Mucosa of rectum (tissue), 2 donors: ENCODE results near the gene CLDN9.

ENCODE experiments used
- H3K27ac ChIP-seq, 2 donors: one replicate each; pipeline ENCODE4 v1.7.0; 2013; ENCODE audit warnings: inconsistent platforms in 2 of 2, low read depth in 2 of 2, low read length in 2 of 2
- H3K27me3 ChIP-seq, 2 donors: one replicate each; pipeline ENCODE4 v1.7.0; 2013; ENCODE audit warnings: low read length in 2 of 2; ENCODE audit not compliant: control insufficient read depth in 2 of 2, insufficient read depth in 2 of 2
- H3K36me3 ChIP-seq, 2 donors: one replicate each; pipeline ENCODE4 v1.7.0; 2013; ENCODE audit warnings: low read length in 2 of 2; ENCODE audit not compliant: control insufficient read depth in 2 of 2, insufficient read depth in 2 of 2
- H3K4me1 ChIP-seq, 2 donors: one replicate each; pipeline ENCODE4 v1.7.0; 2013; ENCODE audit warnings: low read length in 2 of 2, mild to moderate bottlenecking in 1 of 2; ENCODE audit not compliant: control insufficient read depth in 2 of 2, insufficient read depth in 2 of 2
- H3K4me3 ChIP-seq, 2 donors: one replicate each; pipeline ENCODE4 v1.7.0; 2013; ENCODE audit warnings: low read length in 2 of 2
- H3K9ac ChIP-seq, 2 donors: one replicate each; pipeline ENCODE4 v1.7.0; 2013; ENCODE audit warnings: low read length in 2 of 2, low read depth in 1 of 2, mild to moderate bottlenecking in 1 of 2
- H3K9me3 ChIP-seq, 2 donors: one replicate each; pipeline ENCODE4 v1.7.0; 2013; ENCODE audit warnings: low read length in 2 of 2; ENCODE audit not compliant: control insufficient read depth in 2 of 2
- donor health status: healthy.
- donor health status: Normal muscosa, but diverticular disease.

Gene CLDN9, protein sequence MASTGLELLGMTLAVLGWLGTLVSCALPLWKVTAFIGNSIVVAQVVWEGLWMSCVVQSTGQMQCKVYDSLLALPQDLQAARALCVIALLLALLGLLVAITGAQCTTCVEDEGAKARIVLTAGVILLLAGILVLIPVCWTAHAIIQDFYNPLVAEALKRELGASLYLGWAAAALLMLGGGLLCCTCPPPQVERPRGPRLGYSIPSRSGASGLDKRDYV

DNA sequence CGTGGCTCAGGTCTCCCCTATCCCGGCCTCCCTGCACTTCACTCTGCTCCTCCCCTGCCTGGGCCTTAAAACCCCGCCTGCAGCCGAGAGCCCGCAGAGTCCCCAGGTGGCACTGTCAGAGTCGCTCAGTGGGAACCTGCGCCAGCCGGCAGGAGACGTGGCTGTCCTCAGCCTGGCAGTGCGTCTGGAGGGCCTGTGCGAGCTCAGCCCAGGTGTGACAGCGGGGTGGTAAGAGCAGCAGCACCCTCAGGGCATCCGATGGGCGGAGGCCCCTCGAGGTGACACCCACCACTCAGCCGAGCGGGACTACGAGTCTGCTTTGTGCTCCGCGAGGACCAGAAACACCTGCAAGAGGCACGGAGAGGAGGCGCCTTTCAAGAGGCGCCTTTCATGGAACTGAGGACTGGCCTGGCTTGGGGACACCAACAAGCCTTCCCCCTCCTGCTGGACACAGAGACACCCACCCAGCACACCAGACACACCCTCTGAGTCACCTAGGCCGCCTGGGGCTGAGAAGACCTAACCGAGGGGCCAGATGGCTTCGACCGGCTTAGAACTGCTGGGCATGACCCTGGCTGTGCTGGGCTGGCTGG is at the start of gene CLDN9:
TSS of gene CLDN9 (plus strand) at position 96 of the 593 bp plus-strand sequence. CDS start at position 536, 440 bp downstream.
- Histone ChIP-seq H3K27me3 (peaks cover 0 to 11% of the 10 kb centered on the region in 2 donors), H3K4me3 (peak within 1 kb of the TSS; percentile 13 to 35)

DNA sequence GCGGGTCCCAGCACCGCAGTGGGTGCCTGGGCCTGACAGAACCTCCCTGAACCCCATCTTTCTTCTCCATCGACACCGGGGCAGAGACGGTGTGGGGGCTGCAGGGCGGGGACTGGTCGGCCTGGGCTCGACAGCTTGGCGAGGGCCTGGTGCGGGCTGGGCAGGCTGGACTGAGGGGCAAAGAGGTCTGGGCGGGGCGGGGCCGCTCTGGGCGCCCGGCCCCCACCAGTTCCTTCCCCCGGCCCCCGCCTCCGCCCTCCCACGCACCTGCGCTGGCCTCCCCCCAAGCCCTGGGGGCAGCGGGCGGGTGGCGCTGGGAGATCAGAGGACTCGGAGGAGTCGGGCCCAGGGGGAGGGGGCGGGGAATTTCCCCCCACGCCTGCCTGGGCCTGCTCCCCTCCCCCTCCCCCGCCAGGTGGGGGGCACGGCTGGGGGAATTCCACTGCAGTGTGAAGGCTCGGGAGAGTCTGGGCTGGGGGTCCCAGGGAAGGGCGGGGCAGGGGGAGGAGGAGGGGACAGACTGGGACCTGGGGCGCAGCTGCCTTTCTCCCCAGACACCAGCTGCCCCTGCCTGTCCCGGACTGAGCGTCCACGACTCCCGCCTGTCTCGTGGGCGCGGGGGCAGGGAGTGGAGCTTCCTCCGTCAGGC is 49.5 kb upstream of the CLDN9 start:
- Histone ChIP-seq H3K9me3 (no peaks in the 10 kb centered on the region), H3K4me3 (peak overlapping the region in 1 of 2 donors; percentile 13), H3K27ac (no peak overlapping the region), H3K27me3 (peaks cover 34 to 45% of the 10 kb centered on the region in 2 donors), H3K9ac (no peak overlapping the region), H3K4me1 (peaks cover 13 to 17% of the 10 kb centered on the region in 2 donors), H3K36me3 (no peaks in the 10 kb centered on the region)

More for the DNA sequence above, at the start of gene CLDN9:
- Histone ChIP-seq H3K27ac (no peak within 1 kb of the TSS), H3K4me1 (peaks cover 16 to 19% of the 10 kb centered on the region in 2 donors), H3K36me3 (no peaks in the 10 kb centered on the region), H3K9ac (peak within 1 kb of the TSS in 1 of 2 donors; percentile 6), H3K9me3 (no peaks in the 10 kb centered on the region)

DNA sequence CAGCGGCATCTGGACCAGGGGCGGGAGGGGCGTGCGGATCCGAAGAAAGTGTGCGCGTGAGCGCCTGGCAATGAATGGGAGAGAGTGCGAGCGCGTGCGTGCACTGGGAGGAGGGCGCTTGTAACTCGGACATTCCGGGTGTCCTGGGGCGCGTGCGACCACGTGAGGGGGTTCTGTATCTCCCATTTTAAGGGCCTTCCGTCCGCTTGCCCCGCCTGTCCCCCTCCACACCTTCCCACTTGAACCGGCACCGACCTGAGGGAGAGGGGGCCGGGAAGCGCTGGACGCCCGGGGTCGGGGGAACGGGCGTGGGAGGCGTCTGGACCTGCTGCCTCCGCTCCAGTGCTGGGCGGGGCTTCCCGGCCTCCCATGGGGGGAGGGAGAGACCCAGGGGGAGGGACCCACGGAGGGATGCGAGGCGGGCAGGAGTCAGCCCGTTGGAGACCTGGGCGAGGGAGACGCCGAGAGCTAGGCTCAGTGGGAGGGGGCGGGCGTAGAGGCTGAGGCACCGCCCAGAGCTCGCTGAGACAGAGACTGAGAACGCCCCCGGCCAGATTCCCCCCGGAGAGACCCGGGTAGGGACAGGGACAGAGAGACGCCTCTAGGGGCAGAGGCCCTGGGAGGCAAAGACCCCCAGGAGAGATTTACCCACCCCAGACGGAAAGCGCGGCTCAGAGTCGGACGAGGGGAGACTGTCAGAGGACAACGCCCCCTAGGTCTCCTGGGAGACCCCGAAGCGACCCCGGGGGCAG is 48.8 kb upstream of the CLDN9 start, which contains the start of gene KREMEN2:
TSS of gene KREMEN2 (plus strand) at position 553 of the 752 bp plus-strand sequence. CDS start 246 bp downstream, outside the sequence.
- Histone ChIP-seq H3K9me3 (no peaks in the 10 kb centered on the region), H3K36me3 (no peaks in the 10 kb centered on the region), H3K9ac (no peak within 1 kb of the TSS), H3K27ac (no peak within 1 kb of the TSS), H3K4me1 (peaks cover 20 to 24% of the 10 kb centered on the region in 2 donors), H3K27me3 (peaks cover 35 to 45% of the 10 kb centered on the region in 2 donors), H3K4me3 (peak within 1 kb of the TSS; percentile 13 to 43)

DNA sequence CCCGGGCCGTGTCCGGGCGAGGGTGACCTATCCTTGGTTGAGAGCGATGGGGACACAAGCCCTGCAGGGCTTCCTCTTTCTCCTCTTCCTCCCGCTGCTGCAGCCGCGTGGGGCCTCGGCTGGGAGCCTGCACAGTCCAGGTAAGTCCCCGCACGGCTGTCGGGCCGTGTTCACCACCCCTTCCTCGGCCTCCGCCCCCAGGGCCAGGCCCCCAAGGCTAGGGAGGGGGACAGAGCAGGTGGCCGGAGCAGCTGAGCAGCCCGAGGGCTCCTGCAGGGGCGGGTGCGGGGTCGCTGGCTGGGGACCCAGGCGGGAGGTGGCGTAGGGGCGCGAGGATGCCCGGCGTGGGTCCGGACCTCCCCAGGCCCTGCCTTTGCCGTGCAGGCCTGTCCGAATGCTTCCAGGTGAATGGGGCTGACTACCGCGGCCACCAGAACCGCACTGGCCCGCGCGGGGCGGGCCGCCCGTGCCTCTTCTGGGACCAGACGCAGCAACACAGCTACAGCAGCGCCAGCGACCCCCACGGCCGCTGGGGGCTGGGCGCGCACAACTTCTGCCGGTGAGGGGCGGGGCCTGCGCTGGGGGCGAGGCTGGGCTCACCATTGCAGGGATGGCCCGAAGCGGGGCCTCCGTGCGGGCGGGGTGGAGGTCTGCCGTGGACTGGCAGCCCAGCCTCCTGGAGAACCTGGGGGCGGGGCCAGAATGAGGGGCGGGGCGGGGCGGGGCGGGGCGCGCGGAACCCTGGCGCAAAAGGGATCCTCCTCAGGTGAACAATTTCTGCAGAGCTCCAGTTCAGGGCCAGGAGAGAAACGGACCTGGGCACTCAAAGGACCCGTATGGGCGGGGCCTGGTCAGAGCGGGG is 48.0 kb upstream of the CLDN9 start:
- Histone ChIP-seq H3K4me3 (peak overlapping the region in 1 of 2 donors; percentile 43), H3K36me3 (no peaks in the 10 kb centered on the region), H3K4me1 (peaks cover 20 to 25% of the 10 kb centered on the region in 2 donors), H3K27ac (no peak overlapping the region), H3K9ac (no peak overlapping the region), H3K27me3 (peaks cover 32 to 45% of the 10 kb centered on the region in 2 donors), H3K9me3 (no peaks in the 10 kb centered on the region)

DNA sequence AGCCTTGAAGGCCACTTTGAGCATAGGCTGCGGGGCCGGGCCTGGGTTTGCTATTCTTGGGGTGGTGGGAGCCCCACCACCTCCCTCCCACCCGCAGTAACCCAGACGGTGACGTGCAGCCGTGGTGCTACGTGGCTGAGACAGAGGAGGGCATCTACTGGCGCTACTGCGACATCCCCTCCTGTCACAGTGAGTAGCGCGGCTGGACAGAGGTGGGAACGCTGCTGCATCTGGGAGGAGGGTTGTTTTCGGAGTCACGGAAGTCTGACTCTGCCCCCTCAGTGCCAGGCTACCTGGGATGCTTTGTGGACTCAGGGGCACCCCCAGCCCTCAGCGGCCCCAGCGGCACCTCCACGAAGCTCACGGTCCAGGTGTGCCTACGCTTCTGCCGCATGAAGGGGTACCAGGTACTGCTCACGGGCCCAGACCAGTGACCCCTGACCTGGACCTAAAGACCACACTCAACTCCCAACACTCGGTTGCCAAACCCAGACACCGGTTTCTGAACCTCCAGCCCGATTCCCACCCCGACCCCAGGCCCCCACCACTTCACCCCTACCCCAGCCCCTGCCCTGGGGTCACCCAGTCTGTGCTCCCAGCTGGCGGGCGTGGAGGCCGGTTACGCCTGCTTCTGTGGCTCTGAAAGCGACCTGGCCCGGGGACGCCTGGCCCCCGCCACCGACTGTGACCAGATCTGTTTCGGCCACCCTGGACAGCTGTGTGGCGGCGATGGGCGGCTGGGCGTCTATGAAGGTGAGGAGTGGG is 46.5 kb upstream of the CLDN9 start:
- peaks cover 32 to 45% of the 10 kb centered on the region in 2 donors for H3K27me3 ChIP-seq
- no peaks in the 10 kb centered on the region for H3K9me3 ChIP-seq
- H3K36me3 ChIP-seq = no peaks in the 10 kb centered on the region
- H3K9ac ChIP-seq = no peak overlapping the region
- H3K4me1 ChIP-seq = peaks cover 27 to 37% of the 10 kb centered on the region in 2 donors
- no peak overlapping the region for H3K27ac ChIP-seq
- H3K4me3 ChIP-seq = peak overlapping the region in 1 of 2 donors; percentile 35

DNA sequence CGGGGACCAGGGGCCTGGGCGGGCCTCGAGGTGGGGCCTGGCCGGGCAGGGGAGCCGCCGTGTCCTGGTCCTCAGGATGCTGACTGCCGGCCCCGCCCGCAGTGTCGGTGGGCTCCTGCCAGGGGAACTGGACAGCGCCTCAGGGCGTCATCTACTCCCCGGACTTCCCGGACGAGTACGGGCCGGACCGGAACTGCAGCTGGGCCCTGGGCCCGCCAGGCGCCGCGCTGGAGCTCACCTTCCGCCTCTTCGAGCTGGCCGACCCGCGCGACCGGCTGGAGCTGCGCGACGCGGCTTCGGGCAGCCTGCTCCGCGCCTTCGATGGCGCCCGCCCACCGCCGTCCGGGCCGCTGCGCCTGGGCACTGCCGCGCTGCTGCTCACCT is 45.9 kb upstream of the CLDN9 start:
- Histone ChIP-seq H3K4me3 (peak overlapping the region in 1 of 2 donors; percentile 35), H3K27me3 (peaks cover 29 to 42% of the 10 kb centered on the region in 2 donors), H3K9ac (peak overlapping the region in 1 of 2 donors; percentile 16), H3K9me3 (no peaks in the 10 kb centered on the region), H3K27ac (no peak overlapping the region), H3K4me1 (peaks cover 24 to 37% of the 10 kb centered on the region in 2 donors), H3K36me3 (no peaks in the 10 kb centered on the region)

DNA sequence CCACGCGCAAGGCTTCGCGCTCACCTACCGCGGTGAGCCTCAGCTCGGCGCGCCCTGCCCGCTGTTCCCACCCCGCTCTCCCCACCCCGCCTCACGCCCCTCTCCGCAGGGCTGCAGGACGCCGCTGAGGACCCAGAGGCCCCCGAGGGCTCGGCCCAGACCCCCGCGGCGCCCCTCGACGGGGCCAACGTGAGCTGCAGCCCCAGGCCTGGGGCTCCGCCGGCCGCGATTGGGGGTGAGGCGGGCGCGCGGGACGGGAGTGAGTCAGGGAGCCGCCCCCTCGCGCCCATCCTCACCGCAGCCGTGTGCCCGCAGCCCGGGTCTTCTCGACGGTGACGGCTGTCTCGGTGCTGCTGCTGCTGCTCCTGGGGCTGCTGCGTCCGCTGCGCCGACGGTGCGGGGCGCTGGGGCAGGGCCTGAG is 45.5 kb upstream of the CLDN9 start:
- Histone ChIP-seq H3K4me3 (no peak overlapping the region), H3K27me3 (peaks cover 25 to 38% of the 10 kb centered on the region in 2 donors), H3K4me1 (peaks cover 23 to 37% of the 10 kb centered on the region in 2 donors)

DNA sequence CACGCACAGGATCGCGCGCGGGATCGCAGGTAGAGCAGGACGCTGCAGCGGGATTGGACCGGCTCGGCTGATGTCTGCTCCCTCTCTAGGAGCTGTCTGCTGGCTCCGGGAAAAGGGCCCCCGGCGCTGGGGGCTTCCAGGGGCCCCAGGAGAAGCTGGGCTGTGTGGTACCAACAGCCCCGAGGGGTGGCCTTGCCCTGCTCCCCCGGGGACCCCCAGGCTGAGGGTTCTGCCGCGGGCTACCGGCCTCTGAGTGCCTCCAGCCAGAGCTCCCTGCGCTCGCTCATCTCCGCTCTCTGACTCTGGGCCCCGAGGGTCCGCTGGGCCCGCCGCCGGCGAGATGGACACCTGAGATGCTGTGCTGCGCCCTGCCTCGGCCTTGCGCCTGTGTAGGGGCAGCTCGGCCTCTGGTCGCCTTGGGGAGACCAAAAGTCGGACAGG is 45.0 kb upstream of the CLDN9 start:
- H3K27me3 ChIP-seq = peaks cover 20 to 32% of the 10 kb centered on the region in 2 donors
- peak overlapping the region in 1 of 2 donors; percentile 78 for H3K4me3 ChIP-seq
- no peak overlapping the region for H3K27ac ChIP-seq

More for the DNA sequence above, 45.5 kb upstream of the CLDN9 start:
- Histone ChIP-seq H3K36me3 (no peaks in the 10 kb centered on the region), H3K27ac (no peak overlapping the region), H3K9ac (no peak overlapping the region), H3K9me3 (no peaks in the 10 kb centered on the region)

More for the DNA sequence above, 45.0 kb upstream of the CLDN9 start:
- no peak overlapping the region for H3K9ac ChIP-seq
- H3K9me3 ChIP-seq = no peaks in the 10 kb centered on the region
- peaks cover 23 to 37% of the 10 kb centered on the region in 2 donors for H3K4me1 ChIP-seq
- no peaks in the 10 kb centered on the region for H3K36me3 ChIP-seq
